IMR-90 (cell line): ENCODE measurements around the gene LONP2. TPM values are rescaled to one million over a fixed set of nuclear protein-coding genes. Genes with fewer than 3 reads are reported as not detected.

Experiments used
- ATAC-seq: fragments of 200-7000 bp; cut with Tn5 transposase; 2 replicates; pipeline ENCODE4 v1.9.1; 2020; ENCODE audit warnings: low read depth, mild to moderate bottlenecking, moderate library complexity
- BruUV-seq: library from RNA; stranded (reverse); fragments of 400-500 nt; replicated peaks from 2 replicates; lab custom pipeline; 2021; lab: Mats Ljungman, UMichigan
- CTCF ChIA-PET: fragments of 300-600 bp; formaldehyde crosslinking; extraction: SDS; loops from one replicate; lab custom pipeline; 2021; ENCODE audit warnings: antibody characterized with exemption; lab: Yijun Ruan, JAX
- POLR2A ChIA-PET: fragments of 300-600 bp; sonication (Branson Sonifier 250); formaldehyde crosslinking; loops from one replicate; lab custom pipeline; 2022; ENCODE audit warnings: antibody characterized with exemption; ENCODE audit not compliant: unreplicated experiment; lab: Charles Lee
- DNase-seq: peaks from one replicate; pipeline ENCODE4 v3.0.0; 2013
- H2AFZ ChIP-seq: replicated peaks from 2 replicates; pipeline ENCODE3; 2013; ENCODE audit warnings: low read length, mild to moderate bottlenecking; ENCODE audit not compliant: poor library complexity
- H2AK5ac ChIP-seq: 2 replicates; pipeline ENCODE4 v1.6.1; 2013; ENCODE audit warnings: low read depth, low read length, inconsistent platforms
- H2AK9ac ChIP-seq: replicated peaks from 2 replicates; pipeline ENCODE3; 2013; ENCODE audit warnings: mild to moderate bottlenecking, low read depth, low read length, moderate library complexity; ENCODE audit not compliant: poor library complexity
- H2BK120ac ChIP-seq: 2 replicates; pipeline ENCODE4 v1.6.1; 2013; ENCODE audit warnings: low read depth, low read length, inconsistent platforms
- H2BK15ac ChIP-seq: 3 replicates; pipeline ENCODE4 v1.6.1; 2013; ENCODE audit warnings: low read depth, low read length, inconsistent platforms
- H2BK20ac ChIP-seq: 2 replicates; pipeline ENCODE4 v1.6.1; 2013; ENCODE audit warnings: low read depth, mild to moderate bottlenecking, inconsistent platforms, low read length, moderate library complexity
- H2BK5ac ChIP-seq: 2 replicates; pipeline ENCODE4 v1.6.1; 2013; ENCODE audit warnings: mild to moderate bottlenecking, low read depth, low read length, inconsistent platforms; ENCODE audit not compliant: poor library complexity, severe bottlenecking
- H3K14ac ChIP-seq: replicated peaks from 2 replicates; pipeline ENCODE4 v1.6.1; 2013; ENCODE audit warnings: low read depth, low read length, inconsistent platforms
- H3K18ac ChIP-seq: 2 replicates; pipeline ENCODE4 v1.6.1; 2013; ENCODE audit warnings: low read depth, low read length, control low read depth
- H3K23ac ChIP-seq: 2 replicates; pipeline ENCODE4 v1.6.1; 2013; ENCODE audit warnings: low read depth, low read length, inconsistent platforms
- H3K27ac ChIP-seq: 2 replicates; pipeline ENCODE4 v1.5.1; 2013; ENCODE audit warnings: mild to moderate bottlenecking, control low read depth, low read length; ENCODE audit not compliant: insufficient read depth
- H3K27me3 ChIP-seq: 2 replicates; pipeline ENCODE4 v1.6.1; 2013; ENCODE audit warnings: low read length; ENCODE audit not compliant: control insufficient read depth, insufficient read depth
- H3K36me3 ChIP-seq: 2 replicates; pipeline ENCODE4 v1.6.1; 2013; ENCODE audit warnings: low read length, mixed read lengths; ENCODE audit not compliant: control insufficient read depth, insufficient read depth
- H3K4ac ChIP-seq: 2 replicates; pipeline ENCODE4 v1.6.1; 2013; ENCODE audit warnings: low read depth, low read length, inconsistent platforms
- H3K4me1 ChIP-seq: 2 replicates; pipeline ENCODE4 v1.6.1; 2013; ENCODE audit warnings: low read length, mixed read lengths; ENCODE audit not compliant: control insufficient read depth, insufficient read depth
- H3K4me2 ChIP-seq: 2 replicates; pipeline ENCODE4 v1.6.1; 2013; ENCODE audit warnings: low read depth, mild to moderate bottlenecking, control low read depth, low read length, moderate library complexity
- H3K4me3 ChIP-seq: 2 replicates; pipeline ENCODE4 v1.5.1; 2013; ENCODE audit warnings: low read depth, mild to moderate bottlenecking, control low read depth, low read length, moderate library complexity; ENCODE audit not compliant: insufficient read depth
- H3K56ac ChIP-seq: 2 replicates; pipeline ENCODE4 v1.6.1; 2013; ENCODE audit warnings: low read length, inconsistent platforms; ENCODE audit not compliant: insufficient read depth; ENCODE audit errors: extremely low read depth
- H3K79me1 ChIP-seq, 2 experiments: 2 replicates each; pipeline ENCODE4 v1.6.1; 2013; ENCODE audit warnings: low read length in 2 of 2, inconsistent platforms in 1 of 2, low read depth in 1 of 2
- H3K9ac ChIP-seq: 2 replicates; pipeline ENCODE4 v1.6.1; 2013; ENCODE audit warnings: low read depth, low read length, control low read depth
- H3K9me1 ChIP-seq: 2 replicates; pipeline ENCODE4 v1.6.1; 2013; ENCODE audit warnings: low read length, inconsistent platforms; ENCODE audit not compliant: insufficient read depth
- H3K9me3 ChIP-seq: 2 replicates; pipeline ENCODE4 v1.6.1; 2013; ENCODE audit warnings: low read length; ENCODE audit not compliant: control insufficient read depth, insufficient read depth
- H4K20me1 ChIP-seq: 2 replicates; pipeline ENCODE4 v1.6.1; 2013; ENCODE audit warnings: low read length, inconsistent platforms; ENCODE audit not compliant: insufficient read depth
- H4K5ac ChIP-seq: 2 replicates; pipeline ENCODE4 v1.6.1; 2013; ENCODE audit warnings: mild to moderate bottlenecking, low read depth, low read length, control low read depth
- H4K8ac ChIP-seq, 2 experiments: 2 replicates each; pipeline ENCODE4 v1.6.1; 2013; ENCODE audit warnings: low read depth in 2 of 2, low read length in 2 of 2, control low read depth in 1 of 2, inconsistent platforms in 1 of 2
- H4K91ac ChIP-seq: 2 replicates; pipeline ENCODE4 v1.6.1; 2013; ENCODE audit warnings: low read depth, low read length, inconsistent platforms; ENCODE audit not compliant: insufficient read depth
- BHLHE40 ChIP-seq: fragments of 150-350 bp; IDR thresholded peaks from 2 replicates; pipeline ENCODE4 v1.6.1; 2016; ENCODE audit warnings: mild to moderate bottlenecking, low read depth, low read length
- CHD1 ChIP-seq: IDR thresholded peaks from 2 replicates; pipeline ENCODE4 v1.6.1; 2012; ENCODE audit warnings: low read depth, low read length, improper control_type of control experiment
- FOS ChIP-seq: fragments of 150-350 bp; IDR thresholded peaks from 2 replicates; pipeline ENCODE4 v1.6.1; 2016; ENCODE audit warnings: low read depth, low read length
- MAFK ChIP-seq: IDR thresholded peaks from 2 replicates; pipeline ENCODE4 v1.6.1; 2012; ENCODE audit warnings: low read depth, low read length, improper control_type of control experiment
- MAZ ChIP-seq: IDR thresholded peaks from 2 replicates; pipeline ENCODE4 v1.6.1; 2012; ENCODE audit warnings: low read depth, mild to moderate bottlenecking, low read length, improper control_type of control experiment, moderate library complexity, borderline replicate concordance
- NFE2L2 ChIP-seq: fragments of 150-350 bp; IDR thresholded peaks from 2 replicates; pipeline ENCODE4 v1.6.1; 2016; ENCODE audit warnings: low read depth, mild to moderate bottlenecking, low read length
- POLR2A ChIP-seq: IDR thresholded peaks from 2 replicates; pipeline ENCODE4 v1.6.1; 2012; ENCODE audit warnings: mild to moderate bottlenecking, low read depth, low read length
- RFX5 ChIP-seq: IDR thresholded peaks from 2 replicates; pipeline ENCODE4 v1.8.0; 2012; ENCODE audit warnings: low read depth, mild to moderate bottlenecking, low read length, moderate library complexity
- SMC3 ChIP-seq: fragments of 150-350 bp; IDR thresholded peaks from 2 replicates; pipeline ENCODE4 v1.6.1; 2016; ENCODE audit warnings: low read depth, mild to moderate bottlenecking, antibody characterized with exemption, low read length, moderate library complexity
- WGBS, 2 experiments: methylation state at CpG; one replicate each; pipeline versions ENCODE4 v1.1.5 to v1.1.7; 2013; ENCODE audit warnings: missing lambda C conversion rate in 2 of 2; ENCODE audit not compliant: insufficient read length in 1 of 2; ENCODE audit errors: extremely low coverage in 2 of 2; 5-methylcytosine and 5-hydroxymethylcytosine counted together
- dilution Hi-C: fragments of 300-500 bp; cut with HindIII; formaldehyde crosslinking; loops from one replicate; pipeline ENCODE4 v1.14.3; 2018; ENCODE audit warnings: low sequenced_read_pairs; ENCODE audit not compliant: unreplicated experiment
- in situ Hi-C: fragments of 300-500 bp; cut with MboI; formaldehyde crosslinking; loops from 3 replicates; pipeline ENCODE4 v1.14.3; 2019; ENCODE audit warnings: low sequenced_read_pairs, inconsistent platforms, mixed read lengths
- intact Hi-C: fragments of 100-400 bp; cut with micrococcal nuclease; formaldehyde crosslinking; loops from 2 replicates; pipeline ENCODE4 v1.10.0; 2022
- polyA plus RNA-seq, 3 experiments: library from polyadenylated mRNA; depleted of rRNA; stranded (reverse); fragments of >200 nt; gene quantifications; 2 replicates each; pipeline ENCODE4 v1.2.3, GENCODE V29; 2012; ENCODE audit warnings: low replicate concordance in 1 of 3
- total RNA-seq: library from RNA; depleted of rRNA; stranded (reverse); fragments of >200 nt; gene quantifications from 2 replicates; pipeline ENCODE4 v1.2.3, GENCODE V29; 2012

LONP2 gene
- total and polyA plus RNA-seq, 2 of the 4 experiments (the other 2 are of a cell fraction): 31.5 to 90.9 TPM

- Histone ChIP-seq H2BK5ac (no peak overlapping the region), H3K4me1 (no peaks in the 10 kb centered on the region), H3K9me3 (no peaks in the 10 kb centered on the region), H2BK120ac (no peak overlapping the region), H3K9me1 (peaks cover 3% of the 10 kb centered on the region; the same call in 1 of the 2 replicates), H2AK9ac (no peak overlapping the region), H4K5ac (no peak overlapping the region), H4K8ac (no peak overlapping the region), H4K20me1 (no peaks in the 10 kb centered on the region), H2AK5ac (no peak overlapping the region), H2BK20ac (no peak overlapping the region), H2BK15ac (no peak overlapping the region), H3K18ac (no peak overlapping the region), H3K56ac (no peak overlapping the region), H3K4me2 (no peak overlapping the region), H3K79me1 (no peaks in the 10 kb centered on the region), H3K4ac (no peak overlapping the region), H2AFZ (no peak overlapping the region), H3K23ac (no peak overlapping the region), H3K27ac (no peak overlapping the region), H3K14ac (no peak overlapping the region), H3K36me3 (no peaks in the 10 kb centered on the region), H3K27me3 (peaks cover 14% of the 10 kb centered on the region), H3K9ac (no peak overlapping the region), H3K4me3 (no peak overlapping the region), H4K91ac (no peak overlapping the region)
- no peak for ATAC-seq
- DNase-seq: no peak
- ChIA-PET CTCF (interaction anchor here (0.6 kb wide), 1 partner anchor 256 kb away, joined by 3 read pairs; no protein-coding TSS in a partner anchor), POLR2A (no interaction called here)
- TF ChIP-seq RFX5: no peak
- no peak for TF ChIP-seq SMC3
- no peak for TF ChIP-seq POLR2A
- TF ChIP-seq BHLHE40: no peak
- no peak for TF ChIP-seq FOS
- TF ChIP-seq CHD1: no peak
- no peak for TF ChIP-seq MAFK
- TF ChIP-seq NFE2L2: no peak
- TF ChIP-seq MAZ: no peak
- WGBS, 2 experiments: no CpG with 5 or more reads among the region's 3 CpGs
- intact Hi-C loops: no loop called here
- in situ Hi-C loops: no loop called here
- no TSS peak for BruUV-seq
- dilution Hi-C loops: no loop called here
Measured at GRCh38 chr16:48197294-48197693, 46.8 kb upstream of the LONP2 start.
